ENCODE results near the gene HSPA12B.

The HSPA12B gene

GRCh38 chr20:3749087-3749688, 16.7 kb downstream of the HSPA12B start:
- DNase-seq (ENCODE audit: low spot score): no peak

- DNase-seq (ENCODE audit: low spot score): no peak
Measured at GRCh38 chr20:3749689-3750531, 17.4 kb downstream of the HSPA12B start.

- DNase-seq (ENCODE audit: low spot score): no peak
Measured at GRCh38 chr20:3751305-3751674, 18.8 kb downstream of the HSPA12B start.

- DNase-seq (ENCODE audit: low spot score): no peak
Measured at GRCh38 chr20:3751675-3752385, 19.3 kb downstream of the HSPA12B start.

DNA sequence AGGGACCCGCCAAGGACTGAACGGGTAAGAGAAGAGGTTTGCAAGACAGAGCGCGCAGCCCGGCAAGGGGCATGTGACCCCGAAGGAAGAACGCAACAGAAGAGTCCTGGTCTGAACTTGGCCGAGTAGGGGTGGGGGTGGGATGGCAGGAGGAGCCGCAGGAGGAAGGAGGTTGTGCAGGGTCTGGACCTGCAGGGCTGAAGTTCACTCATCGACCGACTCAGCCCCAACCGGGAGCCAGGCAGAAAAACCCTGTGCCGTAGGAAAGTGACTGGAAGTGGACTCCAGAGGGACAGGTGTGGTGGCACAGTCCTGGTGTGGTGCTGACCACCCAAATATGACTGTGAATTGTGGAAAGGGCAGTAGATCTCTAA, 19.9 kb downstream of the HSPA12B start:
- no peak for DNase-seq (ENCODE audit: low spot score)

GRCh38 chr20:3753098-3753497, 20.6 kb downstream of the HSPA12B start:
- peak; percentile 71 for DNase-seq (ENCODE audit: low spot score)

DNA sequence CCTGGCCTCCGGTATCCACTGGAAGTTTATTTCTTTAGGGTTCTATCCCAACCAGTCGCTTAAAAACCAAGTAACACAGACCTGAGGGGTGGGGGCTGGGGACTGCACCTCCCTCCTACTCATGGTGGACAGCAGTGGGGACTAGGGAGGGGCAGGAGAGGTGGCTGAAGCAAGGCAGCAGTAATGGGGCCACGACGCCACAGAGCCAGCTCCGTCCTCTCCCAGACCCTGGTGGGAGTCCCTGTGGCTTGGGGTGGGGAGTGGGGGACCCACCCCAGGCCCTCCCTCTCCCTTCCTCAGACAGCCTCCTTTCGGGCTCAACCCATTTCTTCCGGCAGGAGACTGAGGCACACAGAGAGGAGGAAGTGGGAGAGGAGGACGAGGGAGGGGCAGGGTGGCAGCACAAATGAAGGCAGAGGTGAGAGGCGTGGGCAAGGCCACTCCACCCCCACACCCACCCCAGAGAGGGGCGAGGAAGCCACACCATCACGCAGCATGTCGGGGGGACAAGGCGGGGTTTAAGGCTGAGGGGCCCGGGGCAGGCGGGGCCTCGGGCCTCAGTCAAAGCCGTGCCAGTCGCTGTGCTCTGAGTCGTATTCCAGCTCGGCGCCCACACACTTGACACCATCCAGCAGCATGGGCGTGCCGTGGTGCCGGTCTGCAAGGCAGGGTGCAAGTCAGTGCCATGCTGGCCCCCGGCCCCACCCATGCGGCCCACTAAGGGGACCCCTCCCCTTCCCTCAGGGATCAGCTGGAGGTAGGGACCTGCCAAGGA, 21.2 kb downstream of the HSPA12B start:
- DNase-seq (ENCODE audit: low spot score): no peak

DNA sequence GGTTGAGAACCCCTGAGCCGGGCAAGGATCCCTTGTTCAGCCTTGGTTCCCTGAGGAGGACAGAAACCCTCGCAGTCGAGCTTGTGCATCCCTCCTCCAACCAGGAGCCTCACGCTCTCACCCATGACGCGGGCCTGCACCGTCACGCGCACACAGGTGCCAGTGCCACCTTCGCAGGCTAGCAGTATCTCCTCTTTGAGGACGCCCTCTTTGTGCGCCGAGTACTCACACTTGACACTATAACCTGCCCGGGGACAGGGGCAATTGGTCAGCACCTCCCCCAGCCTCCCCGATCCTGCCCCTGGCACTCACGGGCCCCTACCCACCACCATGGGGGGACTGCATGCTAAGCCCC, 21.8 kb downstream of the HSPA12B start:
- no peak for DNase-seq (ENCODE audit: low spot score)

DNA sequence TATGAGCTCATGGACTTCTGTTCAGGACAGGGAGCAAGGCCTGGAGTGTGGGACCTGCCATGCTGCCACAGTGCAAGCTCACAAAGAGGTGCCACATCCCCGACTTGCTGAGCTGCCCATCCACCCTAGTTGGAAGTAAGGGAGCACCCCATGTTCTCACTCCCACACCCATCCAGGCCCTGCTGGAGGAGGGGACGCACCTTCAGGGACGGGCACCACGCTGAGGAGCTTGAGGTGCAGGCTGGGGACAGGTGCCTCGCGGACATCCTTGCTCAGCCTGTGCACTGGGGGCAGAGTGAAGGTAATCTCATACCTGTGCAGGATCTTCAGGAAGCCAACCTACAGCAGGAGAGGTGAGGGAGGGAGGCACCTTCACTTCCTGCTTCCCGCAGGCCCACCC, 22.8 kb downstream of the HSPA12B start:
- no peak for DNase-seq (ENCODE audit: low spot score)

DNA sequence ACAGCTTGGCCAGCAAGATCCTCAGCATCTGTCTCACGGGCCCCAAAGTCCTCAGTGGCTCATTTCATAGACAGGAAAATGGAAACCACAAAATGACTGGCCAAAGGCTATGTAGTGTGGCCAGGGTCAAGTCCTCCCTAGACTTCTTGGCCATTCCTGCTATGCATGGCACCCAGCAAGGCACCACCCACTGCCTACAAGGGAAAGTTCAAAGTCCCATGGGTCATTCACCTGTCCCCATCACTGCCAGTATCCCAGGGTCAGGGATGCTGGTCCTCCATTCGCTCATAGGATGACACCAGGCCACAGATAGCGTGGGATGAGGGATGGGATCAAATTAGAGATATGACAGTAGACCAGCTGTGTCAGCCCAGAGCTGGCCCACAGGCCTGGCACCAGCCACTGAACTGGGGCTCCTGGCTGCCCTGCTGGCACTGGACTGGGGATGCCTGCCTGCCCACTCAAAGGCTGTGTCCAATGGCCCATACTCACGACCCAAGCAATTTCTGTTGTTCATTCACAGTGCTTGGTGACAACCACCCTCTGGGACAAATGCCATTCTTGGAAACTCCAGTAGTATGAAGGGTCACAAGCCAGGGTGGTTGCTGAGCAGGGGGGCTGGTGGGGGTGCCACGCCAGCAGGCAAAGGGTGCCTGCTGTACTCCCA, 23.5 kb downstream of the HSPA12B start:
- no peak for DNase-seq (ENCODE audit: low spot score)

- no peak for DNase-seq (ENCODE audit: low spot score)
Measured at GRCh38 chr20:3757268-3757667, 24.8 kb downstream of the HSPA12B start.

- DNase-seq (ENCODE audit: low spot score): no peak
Measured at GRCh38 chr20:3758566-3758965, 26.1 kb downstream of the HSPA12B start.

DNA sequence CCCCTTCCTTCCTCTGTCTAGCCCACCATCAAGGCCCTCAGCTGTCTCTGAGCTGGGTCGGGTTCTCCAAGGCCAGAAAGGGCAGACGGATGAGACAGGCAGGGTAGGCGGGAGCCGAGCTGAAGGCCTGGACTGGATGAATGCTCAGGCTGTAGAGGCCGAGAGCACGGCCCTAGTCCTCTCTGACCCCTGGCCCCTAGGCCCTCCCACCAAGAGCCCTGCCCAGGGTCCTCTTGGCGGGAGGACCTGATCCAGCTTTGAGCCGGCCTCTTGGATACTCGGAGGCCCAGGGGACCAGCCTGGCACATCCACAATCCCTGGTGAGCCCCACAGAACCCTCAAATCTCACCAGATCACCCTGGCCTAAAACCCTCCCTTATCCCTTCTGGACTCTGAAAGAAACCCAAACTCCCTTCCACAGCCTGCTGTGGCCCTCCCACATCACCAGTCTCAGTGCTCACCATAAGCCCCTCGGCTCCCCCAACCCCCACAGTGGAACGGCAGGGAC, 26.9 kb downstream of the HSPA12B start:
- DNase-seq (ENCODE audit: low spot score): no peak

DNA sequence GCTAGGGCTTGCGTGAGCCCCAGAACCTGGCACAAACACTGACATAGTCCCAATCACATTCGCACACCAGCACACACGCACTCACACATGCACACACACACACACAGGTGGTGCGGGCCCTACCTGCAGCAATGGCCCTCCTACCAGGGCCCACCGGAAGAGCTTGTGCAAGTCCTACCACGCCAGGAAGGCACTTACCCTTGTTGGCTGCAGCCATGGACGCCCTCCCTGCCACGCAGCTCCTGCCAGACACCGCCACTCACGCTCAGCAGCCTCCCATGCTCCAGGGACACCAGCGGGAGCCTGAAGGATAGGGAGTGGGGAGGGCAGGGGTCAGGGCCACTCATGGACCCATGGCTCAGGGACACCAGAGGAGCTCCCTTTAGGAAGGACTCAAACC, 27.4 kb downstream of the HSPA12B start:
- no peak for DNase-seq (ENCODE audit: low spot score)

GRCh38 chr20:3760655-3761348, 28.3 kb downstream of the HSPA12B start:
- no peak for DNase-seq (ENCODE audit: low spot score)

- no peak for DNase-seq (ENCODE audit: low spot score)
Measured at GRCh38 chr20:3763671-3764601, 31.5 kb downstream of the HSPA12B start.

DNA sequence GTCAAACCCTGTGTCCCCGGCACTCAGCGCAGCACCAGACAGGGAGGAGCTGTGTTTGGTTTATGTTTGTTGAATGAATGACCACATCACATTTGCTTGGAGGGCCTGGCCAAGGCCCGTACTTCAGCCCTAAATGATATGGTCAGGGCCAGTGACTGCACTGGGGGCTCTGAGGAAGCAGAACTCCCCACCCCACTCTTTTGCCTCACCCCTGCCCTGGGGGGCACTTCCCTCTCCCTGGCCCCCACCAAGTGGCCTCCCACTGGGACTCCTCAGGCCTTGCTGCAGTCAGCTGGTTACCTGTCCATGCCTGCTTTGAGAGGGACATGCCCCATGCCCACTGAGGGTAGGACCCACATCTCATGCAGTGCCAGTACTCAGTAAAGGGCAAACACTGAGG, 32.2 kb downstream of the HSPA12B start:
- DNase-seq (ENCODE audit: low spot score): no peak

DNA sequence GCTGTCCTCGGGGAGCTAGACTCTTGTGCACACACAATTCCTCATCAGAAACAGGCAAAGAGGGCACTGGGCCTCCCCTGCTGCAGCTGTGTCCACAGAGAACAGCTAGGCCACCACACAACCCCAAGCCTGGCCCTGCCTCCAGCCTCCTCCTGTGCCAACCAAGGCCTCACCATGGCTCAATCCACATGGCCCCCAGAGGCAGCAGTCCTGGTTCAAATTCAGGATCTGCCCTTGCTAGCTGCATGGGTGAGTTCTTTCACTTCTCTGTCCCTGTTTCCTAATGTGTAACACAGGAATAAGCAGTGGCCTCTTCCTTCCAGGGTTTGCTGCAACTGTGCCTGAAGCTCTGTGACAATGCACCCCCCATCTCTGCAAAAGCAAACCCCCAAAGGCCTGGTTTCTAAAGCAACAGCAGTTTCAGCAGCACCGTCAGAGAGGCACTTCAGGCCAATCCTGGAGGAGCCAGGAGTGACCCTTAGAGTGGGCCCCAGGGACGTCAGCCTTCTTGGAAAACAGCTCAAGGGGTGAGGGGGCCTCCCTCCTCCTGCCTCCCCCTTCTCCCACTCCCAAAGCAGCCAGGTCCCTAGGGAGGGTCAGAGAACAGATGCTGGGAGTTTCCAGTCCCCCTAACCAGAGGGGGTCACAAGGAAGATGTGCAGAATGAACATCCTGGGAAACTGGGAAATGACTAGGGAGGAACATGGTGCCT, 32.8 kb downstream of the HSPA12B start:
- no peak for DNase-seq (ENCODE audit: low spot score)

GRCh38 chr20:3766422-3767109, 34.1 kb downstream of the HSPA12B start:
- DNase-seq (ENCODE audit: low spot score): no peak
